ENCODE results near the gene ATP6V0B. TPM values are rescaled to one million over a fixed set of nuclear protein-coding genes. Genes with fewer than 3 reads are reported as not detected.

Gene ATP6V0B
- total and polyA plus RNA-seq, 2 of the 13 experiments (the other 11 are each of a cell fraction or from before 2014, with no cell fraction given) = 157 to 161 TPM

- TF ChIP-seq, protein P1, sequence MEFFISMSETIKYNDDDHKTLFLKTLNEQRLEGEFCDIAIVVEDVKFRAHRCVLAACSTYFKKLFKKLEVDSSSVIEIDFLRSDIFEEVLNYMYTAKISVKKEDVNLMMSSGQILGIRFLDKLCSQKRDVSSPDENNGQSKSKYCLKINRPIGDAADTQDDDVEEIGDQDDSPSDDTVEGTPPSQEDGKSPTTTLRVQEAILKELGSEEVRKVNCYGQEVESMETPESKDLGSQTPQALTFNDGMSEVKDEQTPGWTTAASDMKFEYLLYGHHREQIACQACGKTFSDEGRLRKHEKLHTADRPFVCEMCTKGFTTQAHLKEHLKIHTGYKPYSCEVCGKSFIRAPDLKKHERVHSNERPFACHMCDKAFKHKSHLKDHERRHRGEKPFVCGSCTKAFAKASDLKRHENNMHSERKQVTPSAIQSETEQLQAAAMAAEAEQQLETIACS (CRISPR knock-in tag; IDR thresholded peaks at IDR 0.05) = peak; percentile 65; the same call in 1 of the 2 replicates
- TF ChIP-seq ERF (CRISPR knock-in tag; IDR thresholded peaks at IDR 0.05) (peak; percentile 67; the same call in 1 of the 2 replicates), ETV5 (CRISPR knock-in tag; IDR thresholded peaks at IDR 0.05; ENCODE audit: borderline replicate concordance) (peak; percentile 38; the same call in 1 of the 2 replicates), THAP11 (CRISPR knock-in tag; IDR thresholded peaks at IDR 0.05) (peak; percentile 71), ZNF598 (CRISPR knock-in tag; IDR thresholded peaks at IDR 0.05; ENCODE audit: borderline replicate concordance) (peak; percentile 26; the same call in 1 of the 2 replicates), ZNF879 (CRISPR knock-in tag; IDR thresholded peaks at IDR 0.05) (no peak), ZSCAN20 (CRISPR knock-in tag; IDR thresholded peaks at IDR 0.05; ENCODE audit: borderline replicate concordance) (no peak), MXD3 (CRISPR knock-in tag; IDR thresholded peaks at IDR 0.05) (peak; percentile 78; the same call in 1 of the 2 replicates), SAFB2 (CRISPR knock-in tag; IDR thresholded peaks at IDR 0.05; ENCODE audit: borderline replicate concordance, low read depth) (0 out of 2 replicates have a peak, but pooled peaks have one; percentile 69), SP140L (CRISPR knock-in tag; IDR thresholded peaks at IDR 0.05; ENCODE audit: borderline replicate concordance) (no peak), SALL1 (CRISPR knock-in tag; IDR thresholded peaks at IDR 0.05) (peak; percentile 81), PTBP1 (IDR thresholded peaks at IDR 0.05; ENCODE audit: low read depth, low read length, poor library complexity, severe bottlenecking) (no peak)
- TF ChIP-seq, protein P2, sequence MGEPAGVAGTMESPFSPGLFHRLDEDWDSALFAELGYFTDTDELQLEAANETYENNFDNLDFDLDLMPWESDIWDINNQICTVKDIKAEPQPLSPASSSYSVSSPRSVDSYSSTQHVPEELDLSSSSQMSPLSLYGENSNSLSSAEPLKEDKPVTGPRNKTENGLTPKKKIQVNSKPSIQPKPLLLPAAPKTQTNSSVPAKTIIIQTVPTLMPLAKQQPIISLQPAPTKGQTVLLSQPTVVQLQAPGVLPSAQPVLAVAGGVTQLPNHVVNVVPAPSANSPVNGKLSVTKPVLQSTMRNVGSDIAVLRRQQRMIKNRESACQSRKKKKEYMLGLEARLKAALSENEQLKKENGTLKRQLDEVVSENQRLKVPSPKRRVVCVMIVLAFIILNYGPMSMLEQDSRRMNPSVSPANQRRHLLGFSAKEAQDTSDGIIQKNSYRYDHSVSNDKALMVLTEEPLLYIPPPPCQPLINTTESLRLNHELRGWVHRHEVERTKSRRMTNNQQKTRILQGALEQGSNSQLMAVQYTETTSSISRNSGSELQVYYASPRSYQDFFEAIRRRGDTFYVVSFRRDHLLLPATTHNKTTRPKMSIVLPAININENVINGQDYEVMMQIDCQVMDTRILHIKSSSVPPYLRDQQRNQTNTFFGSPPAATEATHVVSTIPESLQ (CRISPR knock-in tag; conservative IDR thresholded peaks at IDR 0.05) = no peak
- TF ChIP-seq, protein P3, sequence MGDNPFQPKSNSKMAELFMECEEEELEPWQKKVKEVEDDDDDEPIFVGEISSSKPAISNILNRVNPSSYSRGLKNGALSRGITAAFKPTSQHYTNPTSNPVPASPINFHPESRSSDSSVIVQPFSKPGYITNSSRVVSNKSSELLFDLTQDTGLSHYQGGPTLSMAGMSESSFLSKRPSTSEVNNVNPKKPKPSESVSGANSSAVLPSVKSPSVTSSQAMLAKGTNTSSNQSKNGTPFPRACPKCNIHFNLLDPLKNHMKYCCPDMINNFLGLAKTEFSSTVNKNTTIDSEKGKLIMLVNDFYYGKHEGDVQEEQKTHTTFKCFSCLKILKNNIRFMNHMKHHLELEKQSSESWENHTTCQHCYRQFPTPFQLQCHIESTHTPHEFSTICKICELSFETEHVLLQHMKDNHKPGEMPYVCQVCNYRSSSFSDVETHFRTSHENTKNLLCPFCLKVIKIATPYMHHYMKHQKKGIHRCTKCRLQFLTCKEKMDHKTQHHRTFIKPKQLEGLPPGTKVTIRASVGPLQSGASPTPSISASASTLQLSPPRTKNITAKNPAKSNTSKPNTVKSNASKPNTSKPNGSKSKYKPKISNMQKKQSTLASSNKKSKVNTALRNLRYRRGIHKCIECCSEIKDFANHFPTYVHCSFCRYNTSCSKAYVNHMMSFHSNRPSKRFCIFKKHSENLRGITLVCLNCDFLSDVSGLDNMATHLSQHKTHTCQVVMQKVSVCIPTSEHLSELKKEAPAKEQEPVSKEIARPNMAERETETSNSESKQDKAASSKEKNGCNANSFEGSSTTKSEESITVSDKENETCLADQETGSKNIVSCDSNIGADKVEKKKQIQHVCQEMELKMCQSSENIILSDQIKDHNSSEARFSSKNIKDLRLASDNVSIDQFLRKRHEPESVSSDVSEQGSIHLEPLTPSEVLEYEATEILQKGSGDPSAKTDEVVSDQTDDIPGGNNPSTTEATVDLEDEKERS (CRISPR knock-in tag; IDR thresholded peaks at IDR 0.05) = no peak
- TF ChIP-seq, protein P4, sequence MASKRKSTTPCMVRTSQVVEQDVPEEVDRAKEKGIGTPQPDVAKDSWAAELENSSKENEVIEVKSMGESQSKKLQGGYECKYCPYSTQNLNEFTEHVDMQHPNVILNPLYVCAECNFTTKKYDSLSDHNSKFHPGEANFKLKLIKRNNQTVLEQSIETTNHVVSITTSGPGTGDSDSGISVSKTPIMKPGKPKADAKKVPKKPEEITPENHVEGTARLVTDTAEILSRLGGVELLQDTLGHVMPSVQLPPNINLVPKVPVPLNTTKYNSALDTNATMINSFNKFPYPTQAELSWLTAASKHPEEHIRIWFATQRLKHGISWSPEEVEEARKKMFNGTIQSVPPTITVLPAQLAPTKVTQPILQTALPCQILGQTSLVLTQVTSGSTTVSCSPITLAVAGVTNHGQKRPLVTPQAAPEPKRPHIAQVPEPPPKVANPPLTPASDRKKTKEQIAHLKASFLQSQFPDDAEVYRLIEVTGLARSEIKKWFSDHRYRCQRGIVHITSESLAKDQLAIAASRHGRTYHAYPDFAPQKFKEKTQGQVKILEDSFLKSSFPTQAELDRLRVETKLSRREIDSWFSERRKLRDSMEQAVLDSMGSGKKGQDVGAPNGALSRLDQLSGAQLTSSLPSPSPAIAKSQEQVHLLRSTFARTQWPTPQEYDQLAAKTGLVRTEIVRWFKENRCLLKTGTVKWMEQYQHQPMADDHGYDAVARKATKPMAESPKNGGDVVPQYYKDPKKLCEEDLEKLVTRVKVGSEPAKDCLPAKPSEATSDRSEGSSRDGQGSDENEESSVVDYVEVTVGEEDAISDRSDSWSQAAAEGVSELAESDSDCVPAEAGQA (IDR thresholded peaks at IDR 0.05; ENCODE audit: low read depth) = no peak
- TF ChIP-seq, protein P4 (CRISPR knock-in tag; IDR thresholded peaks at IDR 0.05; ENCODE audit: borderline replicate concordance) = no peak
Measured at GRCh38 chr1:43979528-43980254, 4.9 kb downstream of the ATP6V0B start (continued).

Data from HepG2 (cell line).